Kidney (tissue), 14 donors: ENCODE measurements around the gene PAK1. TPM values are rescaled to one million over a fixed set of nuclear protein-coding genes. Genes with fewer than 3 reads are reported as not detected.

ENCODE experiments used
- DNase-seq, 5 donors: peaks; one replicate each; pipeline ENCODE4 v3.0.0-alpha.2; 2013 to 2020
- FAIRE-seq: peaks from 2 replicates; lab custom pipeline; 2012; peaks lifted over from hg19 to GRCh38; lab: Jason Lieb, UNC
- H3K27ac ChIP-seq, 2 donors: one replicate each; pipeline ENCODE4 v1.7.0; 2013; ENCODE audit warnings: low read depth in 2 of 2, low read length in 2 of 2, inconsistent platforms in 1 of 2
- H3K27me3 ChIP-seq: one replicate; pipeline ENCODE4 v1.7.1; 2013; ENCODE audit warnings: low read length, inconsistent platforms; ENCODE audit not compliant: control insufficient read depth, insufficient read depth
- H3K36me3 ChIP-seq, 3 donors: one replicate each; pipeline versions ENCODE4 v1.7.0 to v1.7.1; 2013; ENCODE audit warnings: low read length in 3 of 3, control low read depth in 1 of 3, inconsistent platforms in 1 of 3; ENCODE audit not compliant: insufficient read depth in 3 of 3, control insufficient read depth in 2 of 3
- H3K4me1 ChIP-seq, 3 donors: one replicate each; pipeline versions ENCODE4 v1.7.0 to v1.7.1; 2013; ENCODE audit warnings: low read length in 3 of 3, inconsistent platforms in 1 of 3, low read depth in 1 of 3; ENCODE audit not compliant: control insufficient read depth in 2 of 3, insufficient read depth in 2 of 3
- H3K4me3 ChIP-seq, 3 donors: one replicate each; pipeline versions ENCODE4 v1.7.0 to v1.8.1; 2013; ENCODE audit warnings: low read length in 3 of 3, control low read depth in 1 of 3, inconsistent platforms in 1 of 3
- H3K9ac ChIP-seq, 3 donors: one replicate each; pipeline versions ENCODE4 v1.7.0 to v1.7.1; 2013; ENCODE audit warnings: low read length in 3 of 3, control low read depth in 1 of 3, inconsistent platforms in 1 of 3
- H3K9me3 ChIP-seq, 3 donors: one replicate each; pipeline versions ENCODE4 v1.7.0 to v1.7.1; 2013; ENCODE audit warnings: low read length in 3 of 3, control low read depth in 1 of 3, inconsistent platforms in 1 of 3; ENCODE audit not compliant: control insufficient read depth in 2 of 3, insufficient read depth in 1 of 3
- intact Hi-C: fragments of 100-400 bp; cut with DNase I; formaldehyde crosslinking; loops from one replicate; pipeline ENCODE4 v1.11.1; 2022
- polyA plus RNA-seq: library from polyadenylated mRNA; stranded (reverse); fragments of 350-450 nt; fragmentation: Illumina TruSeq; extraction: RNeasy Lipid Tissue Mini Kit (QIAGEN cat#74804); gene quantifications from one replicate; pipeline ENCODE4 v1.2.3, GENCODE V29; 2014; ENCODE audit warnings: low read depth, low replicate concordance; ENCODE audit not compliant: insufficient read depth
- total RNA-seq: library from RNA; stranded (reverse); fragmentation: NEBNext Ultra II Directional; extraction: Animal tissue kit (Norgen Biotek cat#: 25700); gene quantifications from one replicate; pipeline ENCODE4 v1.2.1, GENCODE V29; 2021
- TF ChIP-seq, protein P1 (sequence below): IDR thresholded peaks from 3 replicates; pipeline ENCODE4 v1.5.1; 2012; ENCODE audit warnings: mild to moderate bottlenecking, moderate library complexity, borderline replicate concordance; ENCODE audit not compliant: insufficient read depth; ENCODE audit errors: extremely low read depth
- donor health status: control.
- donor health status: control.
- donor health status: control.
- donor health status: control.
- donor health status: control.
- donor health status: DM: yes; HTN: yes; CAD: no.
- donor health status: Normal renal cell carcinoma (clear cell type).

The PAK1 gene
- total and polyA plus RNA-seq, 2 donors from 2014 or later, result 22.2 to 29.1 TPM

DNA sequence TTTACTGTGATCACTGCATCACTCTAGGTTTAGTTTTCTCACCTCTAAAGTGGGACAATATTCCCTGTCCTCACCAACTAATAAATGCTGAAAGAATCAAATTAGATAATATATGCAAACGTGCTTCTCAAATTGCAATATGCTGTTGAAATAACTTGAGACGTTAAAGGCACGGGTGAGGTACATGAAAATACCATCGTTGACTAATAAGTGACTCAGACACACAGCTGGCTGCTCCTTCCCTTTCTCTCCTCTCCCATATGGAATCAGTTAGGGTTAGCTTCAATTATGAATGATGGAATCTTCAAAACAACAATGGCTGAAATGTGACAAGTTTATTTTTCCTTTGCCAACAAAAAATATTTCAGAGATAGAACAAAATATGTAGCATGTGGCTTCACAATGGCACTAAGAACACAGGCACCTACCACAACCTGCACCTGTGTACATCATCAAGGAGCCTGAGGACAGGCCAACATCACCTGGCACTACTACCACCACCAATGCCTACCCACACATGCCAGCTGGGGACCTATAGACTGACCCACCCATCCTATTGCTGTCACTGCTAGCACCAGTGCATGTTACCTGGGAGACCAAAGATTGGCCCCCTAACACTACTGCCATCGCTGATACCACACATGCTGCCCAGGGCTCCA, 186.2 kb downstream of the PAK1 start:
- intact Hi-C loops, result no loop called here
- H3K27me3 ChIP-seq, result no peaks in the 10 kb centered on the region
- no peak overlapping the region for H3K4me3 ChIP-seq
- H3K27ac ChIP-seq, result no peak overlapping the region
- H3K9me3 ChIP-seq, result no peaks in the 10 kb centered on the region
- no peaks in the 10 kb centered on the region for H3K4me1 ChIP-seq
- no peak overlapping the region for H3K9ac ChIP-seq
- DNase-seq, result no peak
- TF ChIP-seq, protein P1, sequence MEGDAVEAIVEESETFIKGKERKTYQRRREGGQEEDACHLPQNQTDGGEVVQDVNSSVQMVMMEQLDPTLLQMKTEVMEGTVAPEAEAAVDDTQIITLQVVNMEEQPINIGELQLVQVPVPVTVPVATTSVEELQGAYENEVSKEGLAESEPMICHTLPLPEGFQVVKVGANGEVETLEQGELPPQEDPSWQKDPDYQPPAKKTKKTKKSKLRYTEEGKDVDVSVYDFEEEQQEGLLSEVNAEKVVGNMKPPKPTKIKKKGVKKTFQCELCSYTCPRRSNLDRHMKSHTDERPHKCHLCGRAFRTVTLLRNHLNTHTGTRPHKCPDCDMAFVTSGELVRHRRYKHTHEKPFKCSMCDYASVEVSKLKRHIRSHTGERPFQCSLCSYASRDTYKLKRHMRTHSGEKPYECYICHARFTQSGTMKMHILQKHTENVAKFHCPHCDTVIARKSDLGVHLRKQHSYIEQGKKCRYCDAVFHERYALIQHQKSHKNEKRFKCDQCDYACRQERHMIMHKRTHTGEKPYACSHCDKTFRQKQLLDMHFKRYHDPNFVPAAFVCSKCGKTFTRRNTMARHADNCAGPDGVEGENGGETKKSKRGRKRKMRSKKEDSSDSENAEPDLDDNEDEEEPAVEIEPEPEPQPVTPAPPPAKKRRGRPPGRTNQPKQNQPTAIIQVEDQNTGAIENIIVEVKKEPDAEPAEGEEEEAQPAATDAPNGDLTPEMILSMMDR, result no peak
- no peaks in the 10 kb centered on the region for H3K36me3 ChIP-seq
- no peak for FAIRE-seq

DNA sequence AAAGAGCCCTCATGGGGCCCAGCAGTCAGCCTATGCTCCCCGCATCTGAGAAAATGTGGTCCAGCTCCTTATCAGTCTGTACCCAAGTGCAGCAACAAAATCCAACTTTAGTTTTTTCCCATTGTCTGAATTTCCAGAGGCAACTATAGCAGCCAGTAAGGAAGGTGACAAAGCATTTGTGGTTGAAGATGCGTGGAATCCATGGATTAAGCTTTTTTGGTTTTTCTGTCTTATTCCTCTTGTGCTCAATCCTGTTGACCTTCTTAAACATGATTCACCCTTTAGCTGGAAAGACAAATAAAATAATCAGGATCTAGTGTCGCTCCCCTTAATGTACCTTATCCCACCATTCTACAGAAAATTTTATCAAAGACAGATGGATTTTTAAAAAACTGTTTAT, 186.8 kb downstream of the PAK1 start:
- intact Hi-C loops, result no loop called here
- Histone ChIP-seq H3K4me1 (no peaks in the 10 kb centered on the region), H3K36me3 (no peaks in the 10 kb centered on the region)

DNA sequence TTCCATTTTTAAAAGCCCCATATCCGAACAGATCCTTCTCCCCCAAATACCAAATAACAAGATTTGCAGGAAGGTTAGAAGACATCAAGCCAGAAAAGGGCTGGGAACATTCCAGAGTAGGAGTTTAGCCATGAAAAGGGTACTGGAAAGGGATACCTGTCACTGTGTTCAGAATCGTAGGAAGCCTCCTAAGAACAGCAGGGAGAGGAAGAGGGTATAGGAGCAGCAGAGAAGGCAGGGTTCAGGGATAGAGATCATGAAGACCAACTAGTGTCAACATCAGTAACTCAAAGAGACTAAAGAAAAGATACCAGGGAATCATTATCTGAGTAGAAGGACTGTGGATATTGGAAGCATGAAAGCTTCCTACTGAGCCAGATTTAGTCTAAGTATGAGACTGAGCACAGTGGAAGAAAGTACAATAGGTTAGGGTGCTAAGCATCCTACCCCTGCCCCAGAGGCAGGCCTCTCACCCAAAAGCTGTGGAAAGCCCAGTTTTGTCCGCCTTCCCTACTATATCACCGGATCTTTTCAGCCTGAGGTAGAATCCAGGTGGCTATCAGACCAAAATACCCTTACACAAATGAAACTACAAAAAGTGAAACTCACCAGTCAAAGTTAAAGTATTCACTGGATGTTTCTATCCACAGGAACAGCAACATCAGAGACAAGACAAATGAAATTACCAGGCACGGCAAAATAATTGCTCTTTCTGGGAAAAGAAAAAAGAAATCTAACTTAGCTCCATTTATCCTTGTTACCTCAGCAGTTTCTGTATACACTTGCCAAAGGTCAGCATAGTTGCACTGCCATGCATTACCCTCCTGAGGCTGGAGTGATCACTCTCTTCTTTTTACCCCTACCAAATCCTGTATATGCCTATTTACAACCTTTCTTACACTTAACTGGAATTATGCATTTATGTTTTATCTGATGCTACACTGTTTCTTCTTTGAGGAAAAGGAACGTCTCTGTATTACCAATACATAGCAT, 189.1 kb downstream of the PAK1 start:
- DNase-seq (no peak), FAIRE-seq (no peak)
- intact Hi-C loops, result no loop called here
- Histone ChIP-seq H3K36me3 (no peaks in the 10 kb centered on the region), H3K9ac (no peak overlapping the region), H3K27ac (no peak overlapping the region), H3K27me3 (no peaks in the 10 kb centered on the region), H3K4me3 (no peak overlapping the region), H3K4me1 (no peaks in the 10 kb centered on the region), H3K9me3 (no peaks in the 10 kb centered on the region)
- TF ChIP-seq, protein P1, result no peak

More for the DNA sequence above, 186.8 kb downstream of the PAK1 start:
- TF ChIP-seq, protein P1, result no peak
- DNase-seq, result no peak
- H3K27me3 ChIP-seq, result no peaks in the 10 kb centered on the region
- no peak for FAIRE-seq
- no peak overlapping the region for H3K4me3 ChIP-seq
- no peak overlapping the region for H3K27ac ChIP-seq
- no peak overlapping the region for H3K9ac ChIP-seq
- H3K9me3 ChIP-seq, result no peaks in the 10 kb centered on the region
